Measurements from ENCODE around the gene ZNF107.

GRCh38 chr7:64729089-64729848, 63.3 kb downstream of the ZNF107 start:
- TF ChIP-seq TARDBP (IDR thresholded peaks at IDR 0.05) (no peak), LEF1 (IDR thresholded peaks at IDR 0.05; ENCODE audit: borderline replicate concordance) (no peak)
